T-helper 1 cell treated with Interleukin-12 subunit alpha and Interleukin-12 subunit beta and Interleukin-4 antibody, amounts not matched to agents 30 μg/mL and 1 μg/mL, for 36 hours (primary cell): Measurements from ENCODE around the gene RILP.

Experiments used
- H3K27ac Mint-ChIP-seq: one replicate; pipeline ENCODE4 v1.8.0; 2021; ENCODE audit warnings: mild to moderate bottlenecking, mixed read lengths
- H3K27me3 Mint-ChIP-seq: one replicate; pipeline ENCODE4 v1.8.0; 2021; ENCODE audit warnings: low read depth, mixed read lengths
- H3K36me3 Mint-ChIP-seq: one replicate; pipeline ENCODE4 v1.8.0; 2021; ENCODE audit warnings: low read depth, mixed read lengths
- H3K4me1 Mint-ChIP-seq: one replicate; pipeline ENCODE4 v1.8.0; 2021; ENCODE audit warnings: low read depth, mixed read lengths
- H3K4me3 Mint-ChIP-seq: one replicate; pipeline ENCODE4 v1.8.0; 2021; ENCODE audit warnings: mild to moderate bottlenecking, moderate library complexity, mixed read lengths
- H3K9me3 Mint-ChIP-seq: one replicate; pipeline ENCODE4 v1.8.0; 2021; ENCODE audit warnings: mixed read lengths

The RILP gene

GRCh38 chr17:1627182-1627981 lies 22.3 kb downstream of the RILP start:
- Mint-ChIP-seq H3K4me1 (peaks cover 23% of the 10 kb centered on the region), H3K27me3 (peaks cover 59% of the 10 kb centered on the region), H3K27ac (no peak overlapping the region), H3K4me3 (peak overlapping the region; percentile 56), H3K9me3 (no peaks in the 10 kb centered on the region), H3K36me3 (no peaks in the 10 kb centered on the region)

DNA sequence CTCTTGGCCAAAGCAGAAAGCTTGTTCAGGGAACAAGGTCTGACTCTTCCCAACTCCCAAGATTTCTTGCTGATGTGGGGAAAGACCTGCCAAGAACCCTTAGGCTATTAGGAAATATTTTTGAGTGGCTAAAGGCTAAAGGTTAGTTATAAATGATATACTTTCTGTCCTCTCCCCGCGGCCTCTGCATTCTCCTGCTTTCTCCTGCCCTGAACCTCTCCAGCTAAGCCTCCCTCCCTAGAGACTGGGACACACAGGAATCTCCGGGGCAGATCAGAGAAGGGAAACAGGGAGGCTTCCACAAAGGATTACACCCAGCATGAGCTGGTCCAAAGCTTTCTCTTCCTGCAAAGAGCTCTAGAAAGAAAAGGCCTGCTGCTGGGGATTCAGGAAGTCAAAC lies 23.3 kb downstream of the RILP start:
- peaks cover 52% of the 10 kb centered on the region for H3K27me3 Mint-ChIP-seq
- peak overlapping the region; percentile 56 for H3K4me3 Mint-ChIP-seq
- no peaks in the 10 kb centered on the region for H3K9me3 Mint-ChIP-seq
- peaks cover 20% of the 10 kb centered on the region for H3K4me1 Mint-ChIP-seq
- no peak overlapping the region for H3K27ac Mint-ChIP-seq
- H3K36me3 Mint-ChIP-seq: no peaks in the 10 kb centered on the region

GRCh38 chr17:1625581-1625980 lies 24.1 kb downstream of the RILP start:
- no peaks in the 10 kb centered on the region for H3K36me3 Mint-ChIP-seq
- no peak overlapping the region for H3K27ac Mint-ChIP-seq
- peaks cover 18% of the 10 kb centered on the region for H3K4me1 Mint-ChIP-seq
- H3K9me3 Mint-ChIP-seq: no peaks in the 10 kb centered on the region
- H3K27me3 Mint-ChIP-seq: peaks cover 45% of the 10 kb centered on the region
- H3K4me3 Mint-ChIP-seq: no peak overlapping the region

GRCh38 chr17:1625053-1625452 lies 24.6 kb downstream of the RILP start:
- no peaks in the 10 kb centered on the region for H3K36me3 Mint-ChIP-seq
- peaks cover 15% of the 10 kb centered on the region for H3K4me1 Mint-ChIP-seq
- no peaks in the 10 kb centered on the region for H3K9me3 Mint-ChIP-seq
- no peak overlapping the region for H3K4me3 Mint-ChIP-seq
- H3K27ac Mint-ChIP-seq: no peak overlapping the region
- peaks cover 40% of the 10 kb centered on the region for H3K27me3 Mint-ChIP-seq

DNA sequence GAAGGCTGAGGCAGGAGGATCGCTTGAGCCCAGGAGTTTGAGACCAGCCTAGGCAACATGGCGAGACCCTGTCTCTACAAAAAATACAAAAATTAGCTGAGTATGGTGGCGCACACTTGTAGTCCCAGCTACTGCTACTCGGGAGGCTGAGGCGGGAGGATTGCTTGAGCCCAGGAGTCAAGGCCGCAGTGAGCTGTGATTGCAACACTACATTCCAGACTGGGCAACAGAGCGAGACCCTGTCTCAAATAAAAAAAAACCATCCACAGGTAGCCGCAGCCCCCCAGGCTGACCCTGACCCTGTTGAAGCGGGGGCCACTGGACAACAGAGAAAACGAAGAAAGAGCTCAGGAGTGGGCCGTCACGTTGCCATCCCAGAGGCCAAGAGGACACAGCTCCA lies 25.0 kb downstream of the RILP start:
- H3K4me3 Mint-ChIP-seq: no peak overlapping the region
- no peaks in the 10 kb centered on the region for H3K9me3 Mint-ChIP-seq
- H3K27ac Mint-ChIP-seq: no peak overlapping the region
- peaks cover 13% of the 10 kb centered on the region for H3K4me1 Mint-ChIP-seq
- no peaks in the 10 kb centered on the region for H3K36me3 Mint-ChIP-seq
- peaks cover 38% of the 10 kb centered on the region for H3K27me3 Mint-ChIP-seq

DNA sequence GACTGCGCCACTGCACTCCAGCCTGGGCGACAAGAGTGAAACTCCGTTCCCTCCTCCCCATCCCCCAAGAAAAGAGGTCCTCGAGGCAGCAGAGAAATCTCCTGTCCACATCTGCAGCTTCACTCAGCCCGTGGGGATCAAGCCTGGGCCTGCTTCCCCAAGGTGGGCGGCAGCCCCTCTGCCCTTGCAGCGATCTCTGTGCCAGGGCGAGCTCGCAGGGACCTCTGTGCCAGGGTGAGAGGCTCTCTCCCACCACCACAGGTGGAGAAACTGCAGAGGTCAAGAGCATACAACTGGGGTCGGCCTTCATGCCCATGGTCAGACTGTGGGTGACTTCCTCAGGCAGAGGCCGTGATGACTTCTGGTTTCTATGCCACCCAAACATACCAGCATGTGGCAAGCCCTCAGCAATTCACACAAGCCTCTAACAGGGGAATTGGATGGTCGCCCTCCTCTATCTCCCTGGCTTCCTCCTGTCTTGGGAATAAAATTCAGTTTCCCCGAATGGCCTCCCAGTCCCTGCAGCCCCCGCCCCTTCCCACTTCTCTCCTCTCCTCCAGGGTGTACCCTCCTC lies 26.5 kb downstream of the RILP start:
- Mint-ChIP-seq H3K4me3 (no peak overlapping the region), H3K4me1 (peaks cover 12% of the 10 kb centered on the region), H3K27ac (no peak overlapping the region), H3K9me3 (no peaks in the 10 kb centered on the region), H3K27me3 (peaks cover 33% of the 10 kb centered on the region), H3K36me3 (no peaks in the 10 kb centered on the region)

GRCh38 chr17:1621273-1621954 lies 28.3 kb downstream of the RILP start:
- H3K4me3 Mint-ChIP-seq: no peak overlapping the region
- no peaks in the 10 kb centered on the region for H3K36me3 Mint-ChIP-seq
- H3K27ac Mint-ChIP-seq: no peak overlapping the region
- peaks cover 23% of the 10 kb centered on the region for H3K27me3 Mint-ChIP-seq
- H3K9me3 Mint-ChIP-seq: no peaks in the 10 kb centered on the region
- peaks cover 1% of the 10 kb centered on the region for H3K4me1 Mint-ChIP-seq

- Mint-ChIP-seq H3K27me3 (peaks cover 14% of the 10 kb centered on the region), H3K4me3 (no peak overlapping the region), H3K4me1 (no peaks in the 10 kb centered on the region), H3K36me3 (no peaks in the 10 kb centered on the region), H3K27ac (no peak overlapping the region), H3K9me3 (no peaks in the 10 kb centered on the region)
These were observed 29.2 kb downstream of the RILP start for GRCh38 chr17:1620486-1620885.

- H3K4me3 Mint-ChIP-seq: no peak overlapping the region
- H3K4me1 Mint-ChIP-seq: no peaks in the 10 kb centered on the region
- H3K9me3 Mint-ChIP-seq: no peaks in the 10 kb centered on the region
- H3K36me3 Mint-ChIP-seq: no peaks in the 10 kb centered on the region
- no peaks in the 10 kb centered on the region for H3K27me3 Mint-ChIP-seq
- H3K27ac Mint-ChIP-seq: no peak overlapping the region
These were observed 32.0 kb downstream of the RILP start for GRCh38 chr17:1617620-1618174.

GRCh38 chr17:1616101-1616500 lies 33.6 kb downstream of the RILP start:
- Mint-ChIP-seq H3K4me3 (no peak overlapping the region), H3K9me3 (no peaks in the 10 kb centered on the region), H3K4me1 (no peaks in the 10 kb centered on the region), H3K36me3 (no peaks in the 10 kb centered on the region), H3K27ac (no peak overlapping the region), H3K27me3 (no peaks in the 10 kb centered on the region)

DNA sequence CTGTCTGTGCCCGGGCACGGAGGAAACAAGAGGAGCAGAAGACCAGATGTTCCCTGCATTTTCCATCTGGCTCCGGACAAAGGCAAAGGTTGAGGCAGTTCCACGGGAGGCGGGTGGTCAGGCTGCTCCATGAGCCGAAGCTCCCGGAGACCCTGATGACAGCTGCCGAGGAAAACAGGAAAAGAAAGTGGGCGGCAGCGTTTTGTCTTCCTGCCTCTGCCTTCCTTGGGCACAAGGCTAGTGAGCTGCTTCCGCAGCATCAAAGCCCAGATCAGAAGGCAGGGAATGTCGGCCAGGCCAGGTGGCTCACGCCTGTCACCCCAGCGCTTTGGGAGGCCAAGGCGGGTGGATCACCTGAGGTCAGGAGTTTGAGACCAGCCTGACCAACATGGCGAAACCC lies 37.3 kb downstream of the RILP start:
- no peaks in the 10 kb centered on the region for H3K36me3 Mint-ChIP-seq
- H3K27ac Mint-ChIP-seq: no peak overlapping the region
- H3K4me3 Mint-ChIP-seq: no peak overlapping the region
- no peaks in the 10 kb centered on the region for H3K4me1 Mint-ChIP-seq
- no peaks in the 10 kb centered on the region for H3K27me3 Mint-ChIP-seq
- no peaks in the 10 kb centered on the region for H3K9me3 Mint-ChIP-seq

GRCh38 chr17:1611715-1612114 lies 38.0 kb downstream of the RILP start:
- H3K4me3 Mint-ChIP-seq: no peak overlapping the region
- H3K36me3 Mint-ChIP-seq: no peaks in the 10 kb centered on the region
- H3K9me3 Mint-ChIP-seq: no peaks in the 10 kb centered on the region
- H3K27me3 Mint-ChIP-seq: no peaks in the 10 kb centered on the region
- no peaks in the 10 kb centered on the region for H3K4me1 Mint-ChIP-seq
- no peak overlapping the region for H3K27ac Mint-ChIP-seq

DNA sequence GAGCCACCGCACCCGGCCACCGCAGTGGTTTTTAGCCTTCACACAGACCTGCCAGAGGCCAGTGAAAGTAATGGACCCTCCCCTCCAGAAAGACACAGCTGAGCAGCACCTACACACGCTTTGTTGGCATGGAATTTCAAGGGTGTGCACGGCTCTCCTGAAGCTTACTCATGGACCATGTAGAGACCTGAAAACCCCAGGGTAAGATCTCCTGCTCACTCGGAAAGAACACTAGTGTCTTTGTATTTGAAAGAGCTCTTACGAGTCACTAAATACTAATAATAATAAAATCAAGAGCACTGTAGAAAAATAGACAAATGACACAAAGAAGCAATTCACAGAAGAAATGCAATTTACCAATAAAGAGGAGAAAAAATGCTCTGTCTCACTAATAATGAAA lies 41.0 kb downstream of the RILP start:
- no peaks in the 10 kb centered on the region for H3K4me1 Mint-ChIP-seq
- H3K27ac Mint-ChIP-seq: no peak overlapping the region
- peaks cover 5% of the 10 kb centered on the region for H3K27me3 Mint-ChIP-seq
- H3K4me3 Mint-ChIP-seq: no peak overlapping the region
- no peaks in the 10 kb centered on the region for H3K9me3 Mint-ChIP-seq
- H3K36me3 Mint-ChIP-seq: no peaks in the 10 kb centered on the region

- peaks cover 5% of the 10 kb centered on the region for H3K27me3 Mint-ChIP-seq
- no peak overlapping the region for H3K27ac Mint-ChIP-seq
- no peaks in the 10 kb centered on the region for H3K4me1 Mint-ChIP-seq
These were observed 41.7 kb downstream of the RILP start for GRCh38 chr17:1607971-1608320.

More at GRCh38 chr17:1607971-1608320, 41.7 kb downstream of the RILP start:
- Mint-ChIP-seq H3K9me3 (no peaks in the 10 kb centered on the region), H3K36me3 (no peaks in the 10 kb centered on the region), H3K4me3 (no peak overlapping the region)
